CD4-positive, CD25-positive, alpha-beta regulatory T cell (primary cell): ENCODE data around the gene NKIRAS2. TPM values are rescaled to one million over a fixed set of nuclear protein-coding genes. Genes with fewer than 3 reads are reported as not detected.
"Not testable (repeated sequence)": the region's sequence is repeated elsewhere in the genome, so short reads cannot be mapped to it uniquely, and the experiment has no call there.

Experiments
- ATAC-seq, 2 donors: fragments of 150-1000 bp; cut with Tn5 transposase; one replicate each; pipeline ENCODE4 v1.10.0; 2021; ENCODE audit warnings: low read depth in 2 of 2, moderate number of reproducible peaks in 2 of 2, moderate library complexity in 1 of 2
- DNase-seq, 3 donors: peaks; one replicate each; pipeline versions ENCODE4 v3.0.0 to v3.0.0-alpha.2; 2012 to 2022; ENCODE audit warnings: mixed read lengths in 1 of 3
- H3K27ac ChIP-seq: one replicate; pipeline ENCODE4 v1.7.0; 2013; ENCODE audit warnings: mild to moderate bottlenecking, low read length; ENCODE audit not compliant: insufficient read depth, poor library complexity, severe bottlenecking
- H3K27me3 ChIP-seq: one replicate; pipeline ENCODE4 v1.7.0; 2013; ENCODE audit warnings: low read length; ENCODE audit not compliant: control insufficient read depth, insufficient read depth
- H3K36me3 ChIP-seq: one replicate; pipeline ENCODE4 v1.7.0; 2013; ENCODE audit warnings: mild to moderate bottlenecking, low read length, moderate library complexity; ENCODE audit not compliant: control insufficient read depth, insufficient read depth
- H3K4me1 ChIP-seq: 2 replicates; pipeline ENCODE4 v1.7.0; 2013; ENCODE audit warnings: mild to moderate bottlenecking, low read length; ENCODE audit not compliant: insufficient read depth, control insufficient read depth, poor library complexity, severe bottlenecking
- H3K4me3 ChIP-seq: one replicate; pipeline ENCODE4 v1.7.0; 2013; ENCODE audit warnings: low read depth, mild to moderate bottlenecking, low read length, moderate library complexity
- H3K9me3 ChIP-seq, 2 experiments: 1 replicate in 1 of 2; 2 replicates in 1 of 2; pipeline ENCODE4 v1.7.0; 2013; ENCODE audit warnings: low read length in 2 of 2, mild to moderate bottlenecking in 1 of 2, moderate library complexity in 1 of 2; ENCODE audit not compliant: control insufficient read depth in 2 of 2
- H3K27ac Mint-ChIP-seq, 3 donors: one replicate each; pipeline ENCODE4 v1.8.0; 2020 to 2022; ENCODE audit warnings: mild to moderate bottlenecking in 3 of 3, mixed read lengths in 3 of 3, moderate library complexity in 2 of 3
- H3K27me3 Mint-ChIP-seq: one replicate; pipeline ENCODE4 v1.8.0; 2022; ENCODE audit warnings: mild to moderate bottlenecking, mixed read lengths
- H3K36me3 Mint-ChIP-seq: one replicate; pipeline ENCODE4 v1.8.0; 2020; ENCODE audit warnings: mixed read lengths
- H3K4me1 Mint-ChIP-seq, 4 donors: one replicate each; pipeline ENCODE4 v1.8.0; 2020 to 2022; ENCODE audit warnings: mixed read lengths in 4 of 4, mild to moderate bottlenecking in 1 of 4
- H3K4me3 Mint-ChIP-seq, 4 donors: one replicate each; pipeline ENCODE4 v1.8.0; 2020 to 2022; ENCODE audit warnings: mild to moderate bottlenecking in 4 of 4, mixed read lengths in 4 of 4, moderate library complexity in 3 of 4
- H3K9me3 Mint-ChIP-seq, 7 donors: one replicate each; pipeline ENCODE4 v1.8.0; 2020 to 2022; ENCODE audit warnings: mixed read lengths in 7 of 7, mild to moderate bottlenecking in 3 of 7, moderate library complexity in 2 of 7
- polyA plus RNA-seq, 4 donors: library from polyadenylated mRNA; unstranded; fragments of 300-500 nt; fragmentation: Illumina TruSeq; gene quantifications; one replicate each; pipeline ENCODE4 v1.2.3, GENCODE V29; 2021
- total RNA-seq: library from RNA; stranded (reverse); gene quantifications from one replicate; pipeline ENCODE4 v1.2.3, GENCODE V29; 2022

NKIRAS2 gene
- total and polyA plus RNA-seq, 5 donors from 2014 or later: 14.6 to 25.8 (median 22.5) TPM

GRCh38 chr17:42020845-42021244, 955 bp downstream of the NKIRAS2 start:
- H3K4me3 Mint-ChIP-seq: peak overlapping the region; percentile 92 to 100 (median 96)
- H3K27ac Mint-ChIP-seq: peak overlapping the region in 2 of 3 donors; percentile 86 to 89
- H3K27me3 Mint-ChIP-seq, H3K27ac ChIP-seq, ATAC-seq, H3K27me3 ChIP-seq, H3K9me3 ChIP-seq, DNase-seq, H3K36me3 Mint-ChIP-seq, H3K9me3 Mint-ChIP-seq: not testable (repeated sequence)
- H3K4me1 Mint-ChIP-seq: peaks cover 8 to 61% (median 40%) of the 10 kb centered on the region in 4 donors
- H3K4me3 ChIP-seq: peak overlapping the region; percentile 88
- peaks cover 39% of the 10 kb centered on the region for H3K4me1 ChIP-seq
- peaks cover 22% of the 10 kb centered on the region for H3K36me3 ChIP-seq

- H3K27me3 ChIP-seq: no peaks in the 10 kb centered on the region
- no peak for ATAC-seq
- no peaks in the 10 kb centered on the region for H3K27me3 Mint-ChIP-seq
- peaks cover 7% of the 10 kb centered on the region for H3K36me3 Mint-ChIP-seq
- H3K9me3 ChIP-seq: no peaks in the 10 kb centered on the region
- H3K4me1 ChIP-seq: peaks cover 22% of the 10 kb centered on the region
- peak overlapping the region in 1 of 4 donors; percentile 25 for H3K4me3 Mint-ChIP-seq
- H3K27ac ChIP-seq: no peak overlapping the region
- no peak overlapping the region for H3K27ac Mint-ChIP-seq
- peaks cover 22% of the 10 kb centered on the region for H3K36me3 ChIP-seq
- peaks cover 2 to 39% (median 22%) of the 10 kb centered on the region in 4 donors for H3K4me1 Mint-ChIP-seq
- H3K9me3 Mint-ChIP-seq: no peaks in the 10 kb centered on the region
- H3K4me3 ChIP-seq: no peak overlapping the region
- no peak for DNase-seq
These were observed 3.8 kb downstream of the NKIRAS2 start for GRCh38 chr17:42023524-42024349.

- H3K36me3 Mint-ChIP-seq: peaks cover 7% of the 10 kb centered on the region
- no peak overlapping the region for H3K4me3 ChIP-seq
- no peaks in the 10 kb centered on the region for H3K27me3 Mint-ChIP-seq
- no peaks in the 10 kb centered on the region for H3K27me3 ChIP-seq
- H3K27ac ChIP-seq: no peak overlapping the region
- peaks cover 20% of the 10 kb centered on the region for H3K4me1 ChIP-seq
- H3K9me3 ChIP-seq: no peaks in the 10 kb centered on the region
- H3K36me3 ChIP-seq: peaks cover 22% of the 10 kb centered on the region
- no peak for DNase-seq
- no peak overlapping the region for H3K27ac Mint-ChIP-seq
- no peaks in the 10 kb centered on the region for H3K9me3 Mint-ChIP-seq
- peak overlapping the region in 2 of 4 donors; percentile 7 to 78 for H3K4me3 Mint-ChIP-seq
- ATAC-seq: no peak
- H3K4me1 Mint-ChIP-seq: peaks cover 0 to 29% (median 17%) of the 10 kb centered on the region in 4 donors
These were observed 5.3 kb downstream of the NKIRAS2 start for GRCh38 chr17:42025191-42025579.

GRCh38 chr17:42025936-42026335, 6.0 kb downstream of the NKIRAS2 start:
- Mint-ChIP-seq H3K9me3 (no peaks in the 10 kb centered on the region), H3K27ac (no peak overlapping the region), H3K27me3 (peaks cover 5% of the 10 kb centered on the region), H3K36me3 (peaks cover 7% of the 10 kb centered on the region), H3K4me1 (peaks cover 0 to 22% (median 13%) of the 10 kb centered on the region in 4 donors), H3K4me3 (no peak overlapping the region)
- DNase-seq (no peak), ATAC-seq (no peak)
- no peaks in the 10 kb centered on the region for H3K27me3 ChIP-seq
- no peak overlapping the region for H3K27ac ChIP-seq
- peaks cover 22% of the 10 kb centered on the region for H3K36me3 ChIP-seq
- H3K9me3 ChIP-seq: no peaks in the 10 kb centered on the region
- peaks cover 13% of the 10 kb centered on the region for H3K4me1 ChIP-seq
- no peak overlapping the region for H3K4me3 ChIP-seq

- Mint-ChIP-seq H3K4me1 (peaks cover 0 to 15% (median 8%) of the 10 kb centered on the region in 4 donors), H3K4me3 (no peak overlapping the region), H3K9me3 (no peaks in the 10 kb centered on the region), H3K36me3 (peaks cover 7% of the 10 kb centered on the region), H3K27me3 (peaks cover 10% of the 10 kb centered on the region), H3K27ac (no peak overlapping the region)
- no peak for DNase-seq
- Histone ChIP-seq H3K4me1 (peaks cover 8% of the 10 kb centered on the region), H3K36me3 (peaks cover 21% of the 10 kb centered on the region), H3K4me3 (no peak overlapping the region), H3K27ac (no peak overlapping the region), H3K9me3 (no peaks in the 10 kb centered on the region), H3K27me3 (no peaks in the 10 kb centered on the region)
- ATAC-seq: no peak
These were observed 7.1 kb downstream of the NKIRAS2 start for GRCh38 chr17:42026857-42027589.

- no peak overlapping the region for H3K27ac Mint-ChIP-seq
- Histone ChIP-seq H3K9me3 (no peaks in the 10 kb centered on the region), H3K27ac (no peak overlapping the region), H3K4me3 (no peak overlapping the region), H3K27me3 (no peaks in the 10 kb centered on the region), H3K4me1 (peaks cover 8% of the 10 kb centered on the region), H3K36me3 (peaks cover 16% of the 10 kb centered on the region)
- H3K9me3 Mint-ChIP-seq: no peaks in the 10 kb centered on the region
- H3K4me3 Mint-ChIP-seq: no peak overlapping the region
- DNase-seq (no peak), ATAC-seq (no peak)
- peaks cover 15% of the 10 kb centered on the region for H3K27me3 Mint-ChIP-seq
- peaks cover 4% of the 10 kb centered on the region for H3K36me3 Mint-ChIP-seq
- peaks cover 0 to 11% (median 4%) of the 10 kb centered on the region in 4 donors for H3K4me1 Mint-ChIP-seq
These were observed 7.7 kb downstream of the NKIRAS2 start for GRCh38 chr17:42027590-42027889.

- H3K27ac Mint-ChIP-seq: no peak overlapping the region
These were observed 8.3 kb downstream of the NKIRAS2 start for GRCh38 chr17:42027961-42028790.

More at GRCh38 chr17:42027961-42028790, 8.3 kb downstream of the NKIRAS2 start:
- H3K9me3 Mint-ChIP-seq: no peaks in the 10 kb centered on the region
- ATAC-seq: no peak
- Histone ChIP-seq H3K27me3 (no peaks in the 10 kb centered on the region), H3K4me1 (peaks cover 8% of the 10 kb centered on the region), H3K9me3 (no peaks in the 10 kb centered on the region), H3K36me3 (peaks cover 12% of the 10 kb centered on the region), H3K27ac (no peak overlapping the region), H3K4me3 (no peak overlapping the region)
- H3K36me3 Mint-ChIP-seq: peaks cover 4% of the 10 kb centered on the region
- DNase-seq: no peak
- peak overlapping the region in 1 of 4 donors; percentile 69 for H3K4me3 Mint-ChIP-seq
- H3K4me1 Mint-ChIP-seq: peaks cover 0 to 9% (median 4%) of the 10 kb centered on the region in 4 donors
- H3K27me3 Mint-ChIP-seq: peaks cover 17% of the 10 kb centered on the region
